ENCODE data around the gene LRRC4. TPM values are rescaled to one million over a fixed set of nuclear protein-coding genes. Genes with fewer than 3 reads are reported as not detected.

LRRC4 gene
- total RNA-seq = 10 to 100 TPM in 2 of 8 experiments, 1 to 10 TPM in 5, under 1 TPM in 1; 0.36 to 20.8 (median 6.7) TPM

GRCh38 chr7:128030654-128031611 is at the start of gene LRRC4:
Gene LRRC4, minus strand, starts transcription at chr7:128031437. Its CDS starts 797 bp downstream, at chr7:128030640.
- in situ Hi-C loops (cut with MboI; ENCODE audit: low pct_unique_long_range_greater_than_20kb in 2 of 9, low sequenced_read_pairs in 9 of 9, unreplicated experiment in 9 of 9) = loop anchor here in 1 of 9 experiments (25.0 kb wide), 2 partner anchors 181 to 319 kb away; no protein-coding TSS in a partner anchor
- peaks cover 46 to 52% of the 10 kb centered on the region in 2 donors for H3K4me1 ChIP-seq (replicated peaks in 1 of 2)
- whole genome bisulfite sequencing, 10 experiments = 0 to 100% (median 11%) methylated on average over 1 to 10 of the region's 87 CpGs; no CpG with 5 or more reads in 2 of the 10 experiments
- peak within 1 kb of the TSS; percentile 54 to 75 (median 61) for H3K4me3 ChIP-seq
- H3K27ac ChIP-seq = peak within 1 kb of the TSS; percentile 89 to 90
- ATAC-seq (replicated peaks in 6 of 8) = peak; percentile 3 to 66 (median 12)

GRCh38 chr7:128080169-128080568 is 48.9 kb upstream of the LRRC4 start:
- WGBS, 10 experiments = 90 to 92% (median 91%) methylated on average over 2 to 6 of the region's 7 CpGs; no CpG with 5 or more reads in 6 of the 10 experiments
- H3K4me3 ChIP-seq = no peak overlapping the region
- in situ Hi-C loops (cut with MboI; ENCODE audit: low pct_unique_long_range_greater_than_20kb in 2 of 9, low sequenced_read_pairs in 9 of 9, unreplicated experiment in 9 of 9) = no loop called here
- peaks cover 60 to 64% of the 10 kb centered on the region in 2 donors for H3K4me1 ChIP-seq (replicated peaks in 1 of 2)
- ATAC-seq (replicated peaks in 6 of 8) = no peak
- H3K27ac ChIP-seq = no peak overlapping the region

GRCh38 chr7:128078309-128078708 is 47.1 kb upstream of the LRRC4 start:
- Histone ChIP-seq H3K4me3 (no peak overlapping the region), H3K27ac (no peak overlapping the region), H3K4me1 (replicated peaks in 1 of 2) (peaks cover 47 to 56% of the 10 kb centered on the region in 2 donors)
- in situ Hi-C loops (cut with MboI; ENCODE audit: low pct_unique_long_range_greater_than_20kb in 2 of 9, low sequenced_read_pairs in 9 of 9, unreplicated experiment in 9 of 9) = no loop called here
- ATAC-seq (replicated peaks in 6 of 8) = no peak
- 100% methylated on average over 2 of the region's 3 CpGs; no CpG with 5 or more reads in 9 of the 10 experiments for WGBS, 10 experiments

DNA sequence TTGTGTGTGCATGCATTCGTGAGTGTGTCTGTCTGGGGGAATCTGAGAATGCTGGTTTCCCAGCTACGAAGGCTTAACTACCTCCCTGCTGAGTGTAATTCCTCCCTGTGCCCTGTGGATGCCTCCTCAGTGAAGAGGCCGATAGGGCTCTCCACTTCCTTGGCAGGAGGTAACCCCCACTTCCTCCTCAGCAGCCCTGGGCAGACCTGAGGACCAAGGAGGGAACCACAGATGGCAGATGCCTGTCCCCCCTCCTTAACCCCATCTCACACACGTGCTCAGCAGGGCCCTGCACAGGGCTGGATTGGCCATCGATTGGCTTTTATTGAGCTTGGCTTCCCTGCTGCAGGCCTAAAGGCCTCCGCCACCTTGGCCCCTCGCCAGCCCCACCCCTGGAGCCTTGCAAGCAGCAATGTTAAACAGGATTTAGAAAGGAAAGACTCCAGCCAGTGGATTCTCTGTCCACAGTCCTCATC is 45.6 kb upstream of the LRRC4 start:
- in situ Hi-C loops (cut with MboI; ENCODE audit: low pct_unique_long_range_greater_than_20kb in 2 of 9, low sequenced_read_pairs in 9 of 9, unreplicated experiment in 9 of 9) = no loop called here
- Histone ChIP-seq H3K4me1 (replicated peaks in 1 of 2) (peaks cover 36 to 41% of the 10 kb centered on the region in 2 donors), H3K4me3 (no peak overlapping the region), H3K27ac (peak overlapping the region in 1 of 2 donors; percentile 9)
- ATAC-seq (replicated peaks in 6 of 8) = peak in 7 of 8 experiments; percentile 13 to 76 (median 47)
- WGBS, 10 experiments = 47 to 80% (median 70%) methylated on average over 1 to 3 of the region's 7 CpGs; no CpG with 5 or more reads in 5 of the 10 experiments

DNA sequence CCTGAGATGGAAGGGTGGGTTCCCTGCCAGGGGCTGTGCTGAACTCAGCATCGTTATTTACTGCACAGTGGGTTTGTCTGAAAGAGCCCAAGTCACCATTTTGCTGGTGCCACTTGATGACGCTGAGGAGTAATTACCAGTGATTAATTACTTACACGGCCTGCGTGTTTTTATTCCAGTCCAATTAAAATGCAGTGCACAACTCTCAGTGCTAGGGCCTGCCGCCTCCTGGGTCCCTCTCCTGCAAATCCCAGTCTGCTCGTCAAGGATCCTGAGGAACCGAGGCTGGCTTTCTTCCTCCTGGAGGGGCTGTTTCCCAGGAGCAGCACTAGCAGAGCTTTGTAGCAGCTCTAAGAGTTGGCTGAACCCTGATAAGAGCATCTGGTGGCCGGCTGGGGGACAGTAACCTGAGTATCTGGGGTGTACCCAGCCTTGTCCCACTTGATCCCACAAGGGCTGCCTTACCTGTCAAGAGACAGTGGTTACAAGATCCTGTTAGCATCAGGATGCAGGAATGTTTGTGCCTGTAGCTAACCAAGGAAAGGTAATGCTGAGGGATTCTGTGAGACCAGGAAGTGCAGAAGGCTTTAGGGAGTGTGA is 45.1 kb upstream of the LRRC4 start:
- ATAC-seq (replicated peaks in 6 of 8) = peak in 4 of 8 experiments; percentile 27 to 51 (median 42)
- Histone ChIP-seq H3K4me1 (replicated peaks in 1 of 2) (peaks cover 30 to 36% of the 10 kb centered on the region in 2 donors), H3K27ac (peak overlapping the region in 1 of 2 donors; percentile 9), H3K4me3 (no peak overlapping the region)
- in situ Hi-C loops (cut with MboI; ENCODE audit: low pct_unique_long_range_greater_than_20kb in 2 of 9, low sequenced_read_pairs in 9 of 9, unreplicated experiment in 9 of 9) = no loop called here
- WGBS, 10 experiments = 41 to 90% (median 83%) methylated on average over 2 to 7 of the region's 8 CpGs; no CpG with 5 or more reads in 5 of the 10 experiments

- in situ Hi-C loops (cut with MboI; ENCODE audit: low pct_unique_long_range_greater_than_20kb in 2 of 9, low sequenced_read_pairs in 9 of 9, unreplicated experiment in 9 of 9) = no loop called here
- no peak overlapping the region for H3K4me3 ChIP-seq
- peaks cover 27 to 32% of the 10 kb centered on the region in 2 donors for H3K4me1 ChIP-seq (replicated peaks in 1 of 2)
- peak overlapping the region in 1 of 2 donors; percentile 36 for H3K27ac ChIP-seq
- 20 to 100% (median 71%) methylated on average over 1 to 9 of the region's 12 CpGs; no CpG with 5 or more reads in 1 of the 10 experiments for WGBS, 10 experiments
- peak in 4 of 8 experiments; percentile 9 to 36 (median 25) for ATAC-seq (replicated peaks in 6 of 8)
Observed at GRCh38 chr7:128075242-128076095, 44.2 kb upstream of the LRRC4 start.

- ATAC-seq (replicated peaks in 6 of 8) = no peak
- in situ Hi-C loops (cut with MboI; ENCODE audit: low pct_unique_long_range_greater_than_20kb in 2 of 9, low sequenced_read_pairs in 9 of 9, unreplicated experiment in 9 of 9) = no loop called here
- 60 to 100% methylated on average over 1 of the region's 6 CpGs; no CpG with 5 or more reads in 8 of the 10 experiments for WGBS, 10 experiments
- Histone ChIP-seq H3K4me1 (replicated peaks in 1 of 2) (peaks cover 27 to 32% of the 10 kb centered on the region in 2 donors), H3K4me3 (no peak overlapping the region), H3K27ac (no peak overlapping the region)
Observed at GRCh38 chr7:128074736-128075135, 43.5 kb upstream of the LRRC4 start.

GRCh38 chr7:128074336-128074735 is 43.1 kb upstream of the LRRC4 start:
- no peak overlapping the region for H3K27ac ChIP-seq
- no peak for ATAC-seq (replicated peaks in 6 of 8)
- no peak overlapping the region for H3K4me3 ChIP-seq
- WGBS, 10 experiments = 70 to 100% (median 88%) methylated on average over 2 to 9 of the region's 19 CpGs; no CpG with 5 or more reads in 6 of the 10 experiments
- H3K4me1 ChIP-seq (replicated peaks in 1 of 2) = peaks cover 27 to 32% of the 10 kb centered on the region in 2 donors
- in situ Hi-C loops (cut with MboI; ENCODE audit: low pct_unique_long_range_greater_than_20kb in 2 of 9, low sequenced_read_pairs in 9 of 9, unreplicated experiment in 9 of 9) = no loop called here

DNA sequence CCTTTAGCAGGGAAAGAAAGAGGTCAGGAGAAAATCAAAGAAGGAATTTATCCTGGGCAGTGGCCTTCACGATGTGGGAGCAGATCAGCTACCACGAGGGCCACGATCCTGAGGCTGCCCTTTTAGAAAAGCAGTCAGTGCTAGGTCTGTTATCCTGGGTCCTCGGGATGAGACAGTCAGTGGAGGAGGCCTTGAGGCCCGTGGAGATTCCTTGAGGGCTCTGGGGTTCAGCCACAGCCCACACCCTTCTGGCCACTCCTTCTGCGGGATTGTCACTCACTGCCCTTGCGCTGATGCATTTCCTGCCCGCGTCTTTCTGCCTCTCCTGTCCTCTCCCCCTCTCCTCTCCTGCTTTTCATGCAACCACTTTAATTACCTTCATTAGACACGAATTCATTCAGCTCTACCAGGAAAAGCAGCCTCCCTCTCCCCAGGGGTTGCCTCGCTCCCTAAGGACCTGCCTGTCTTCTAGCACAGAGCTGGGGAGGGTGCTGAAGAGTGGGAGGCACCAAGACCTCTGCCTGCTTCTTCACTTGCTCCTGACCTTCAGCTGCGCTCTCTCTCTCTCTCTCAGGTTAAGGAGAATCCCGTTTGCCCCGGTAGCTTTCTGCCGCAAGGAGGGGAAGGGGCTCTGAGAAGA is 42.6 kb upstream of the LRRC4 start:
- ATAC-seq (replicated peaks in 6 of 8) = no peak
- WGBS, 10 experiments = 62 to 90% (median 76%) methylated on average over 2 to 10 of the region's 15 CpGs; no CpG with 5 or more reads in 3 of the 10 experiments
- peaks cover 27 to 32% of the 10 kb centered on the region in 2 donors for H3K4me1 ChIP-seq (replicated peaks in 1 of 2)
- in situ Hi-C loops (cut with MboI; ENCODE audit: low pct_unique_long_range_greater_than_20kb in 2 of 9, low sequenced_read_pairs in 9 of 9, unreplicated experiment in 9 of 9) = no loop called here
- no peak overlapping the region for H3K27ac ChIP-seq
- no peak overlapping the region for H3K4me3 ChIP-seq

GRCh38 chr7:128071801-128072200 is 40.6 kb upstream of the LRRC4 start:
- no peak for ATAC-seq (replicated peaks in 6 of 8)
- peaks cover 22 to 26% of the 10 kb centered on the region in 2 donors for H3K4me1 ChIP-seq (replicated peaks in 1 of 2)
- H3K27ac ChIP-seq = no peak overlapping the region
- no peak overlapping the region for H3K4me3 ChIP-seq
- 80 to 93% (median 89%) methylated on average over 1 to 7 of the region's 11 CpGs; no CpG with 5 or more reads in 7 of the 10 experiments for WGBS, 10 experiments
- in situ Hi-C loops (cut with MboI; ENCODE audit: low pct_unique_long_range_greater_than_20kb in 2 of 9, low sequenced_read_pairs in 9 of 9, unreplicated experiment in 9 of 9) = no loop called here

DNA sequence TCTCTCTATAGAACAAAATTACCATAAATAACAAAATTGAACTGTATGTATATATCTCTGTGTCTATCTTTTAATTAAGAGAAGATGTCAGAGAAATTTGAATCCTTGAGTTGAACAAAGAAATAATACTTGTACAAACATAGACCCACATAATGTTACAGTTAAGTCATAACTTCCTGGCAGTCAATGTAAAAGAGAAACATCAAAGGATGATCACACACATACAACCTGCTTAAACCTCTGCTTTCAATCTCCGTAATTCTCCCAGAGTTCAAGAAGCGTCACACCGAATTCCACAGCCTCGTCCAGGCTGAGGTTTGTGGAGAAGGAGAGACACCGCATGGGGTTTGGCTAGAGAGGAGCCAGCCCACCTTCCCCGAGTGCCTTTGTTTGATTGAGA is 40.1 kb upstream of the LRRC4 start:
- in situ Hi-C loops (cut with MboI; ENCODE audit: low pct_unique_long_range_greater_than_20kb in 2 of 9, low sequenced_read_pairs in 9 of 9, unreplicated experiment in 9 of 9) = no loop called here
- Histone ChIP-seq H3K27ac (no peak overlapping the region), H3K4me1 (replicated peaks in 1 of 2) (peaks cover 20 to 23% of the 10 kb centered on the region in 2 donors), H3K4me3 (no peak overlapping the region)
- WGBS, 10 experiments = 80 to 100% (median 99%) methylated on average over 1 to 6 of the region's 6 CpGs; no CpG with 5 or more reads in 4 of the 10 experiments
- no peak for ATAC-seq (replicated peaks in 6 of 8)
